Gastrocnemius medialis (tissue), 4 donors: ENCODE results near the gene SEC23IP. TPM values are rescaled to one million over a fixed set of nuclear protein-coding genes. Genes with fewer than 3 reads are reported as not detected.
A peak's percentile ranks its signal among the peaks of the same experiment; 100 is the strongest.

Experiments used
- ATAC-seq, 2 donors: fragments of 150-250 bp; one replicate each; pipeline ENCODE4 v1.9.1; 2016
- DNase-seq, 2 donors: peaks; one replicate each; pipeline ENCODE4 v3.0.0-alpha.2; 2019
- H3K27ac ChIP-seq, 4 donors: fragments of 200-600 bp; sonication (generic); 1 replicate in 1 of 4; 2 replicates in 3 of 4; pipeline ENCODE4 v1.5.1; 2016 to 2018; ENCODE audit warnings: mild to moderate bottlenecking in 2 of 4, moderate library complexity in 1 of 4
- H3K27me3 ChIP-seq, 3 donors: fragments of 200-600 bp; sonication (generic) in 2 of 3; 1 replicate in 1 of 3; 2 replicates in 2 of 3; pipeline versions ENCODE4 v1.5.1 to v1.6.0; 2016 to 2019; ENCODE audit warnings: mild to moderate bottlenecking in 1 of 3, moderate library complexity in 1 of 3
- H3K36me3 ChIP-seq, 2 donors: fragments of 200-600 bp; sonication (generic) in 1 of 2; one replicate each; pipeline ENCODE4 v1.5.1; 2017 to 2018
- H3K4me1 ChIP-seq, 2 donors: fragments of 200-600 bp; sonication (generic) in 1 of 2; one replicate each; pipeline ENCODE4 v1.5.1; 2016 to 2017; ENCODE audit warnings: mild to moderate bottlenecking in 2 of 2
- H3K4me3 ChIP-seq, 4 donors: fragments of 200-600 bp; sonication (generic) in 3 of 4; 1 replicate in 1 of 4; 2 replicates in 3 of 4; pipeline ENCODE4 v1.5.1; 2016 to 2019; ENCODE audit warnings: mild to moderate bottlenecking in 2 of 4
- H3K9me3 ChIP-seq, 3 donors: fragments of 200-600 bp; sonication (generic) in 2 of 3; 1 replicate in 1 of 3; 2 replicates in 2 of 3; pipeline ENCODE4 v1.5.1; 2016 to 2019
- POLR2A ChIP-seq, 2 donors: fragments of 450-650 bp; IDR thresholded peaks; one replicate each; pipeline ENCODE4 v1.6.1; 2017; ENCODE audit warnings: antibody characterized with exemption in 2 of 2, mild to moderate bottlenecking in 2 of 2, moderate library complexity in 2 of 2
- in situ Hi-C, 4 donors: fragments of 200-750 bp; cut with MboI; loops; one replicate each; pipeline versions ENCODE4 v1.15.0 to v1.8.0; 2017; ENCODE audit warnings: low sequenced_read_pairs in 4 of 4
- intact Hi-C: fragments of 100-400 bp; cut with DNase I; formaldehyde crosslinking; loops from one replicate; pipeline ENCODE4 v1.15.1; 2023; ENCODE audit warnings: low total_unique reads
- total RNA-seq, 4 donors: library from RNA; depleted of rRNA; stranded (reverse); fragments of >200 nt; gene quantifications; one replicate each; pipeline versions ENCODE4 v1.1.0 to v1.2.3, GENCODE V29; 2016
- TF ChIP-seq, protein P1 (sequence below), 5 experiments: fragments of 450-650 bp in 3 of 5; fragments of 200-600 bp in 2 of 5; sonication (generic) in 2 of 5; IDR thresholded peaks in 4 of 5; conservative IDR thresholded peaks in 1 of 5; 1 replicate in 4 of 5; 2 replicates in 1 of 5; pipeline ENCODE4 v1.5.1; 2016 to 2019; ENCODE audit warnings: antibody characterized with exemption in 5 of 5, mild to moderate bottlenecking in 3 of 5, moderate library complexity in 3 of 5

SEC23IP gene
- total RNA-seq, 4 donors from 2014 or later, result 12.6 to 28.6 (median 21.6) TPM

GRCh38 chr10:119852277-119852676 is 40.3 kb upstream of the SEC23IP start:
- ATAC-seq (no peak), DNase-seq (no peak)
- Histone ChIP-seq H3K4me3 (no peak overlapping the region), H3K27me3 (no peaks in the 10 kb centered on the region), H3K27ac (no peak overlapping the region), H3K4me1 (peaks cover 6 to 14% of the 10 kb centered on the region in 2 donors), H3K36me3 (peaks cover 0 to 93% of the 10 kb centered on the region in 2 donors), H3K9me3 (no peaks in the 10 kb centered on the region)
- intact Hi-C loops, result loop anchor here (2.0 kb wide), 1 partner anchor 15 kb away; no protein-coding TSS in a partner anchor
- in situ Hi-C loops, result loop anchor here (10.0 to 25.0 kb wide), 5 partner anchors 97 to 690 kb away; partner anchors contain the start of gene SFXN4 (in 1 of the 4)
- TF ChIP-seq POLR2A (IDR thresholded peaks at IDR 0.05), result no peak
- TF ChIP-seq, protein P1, sequence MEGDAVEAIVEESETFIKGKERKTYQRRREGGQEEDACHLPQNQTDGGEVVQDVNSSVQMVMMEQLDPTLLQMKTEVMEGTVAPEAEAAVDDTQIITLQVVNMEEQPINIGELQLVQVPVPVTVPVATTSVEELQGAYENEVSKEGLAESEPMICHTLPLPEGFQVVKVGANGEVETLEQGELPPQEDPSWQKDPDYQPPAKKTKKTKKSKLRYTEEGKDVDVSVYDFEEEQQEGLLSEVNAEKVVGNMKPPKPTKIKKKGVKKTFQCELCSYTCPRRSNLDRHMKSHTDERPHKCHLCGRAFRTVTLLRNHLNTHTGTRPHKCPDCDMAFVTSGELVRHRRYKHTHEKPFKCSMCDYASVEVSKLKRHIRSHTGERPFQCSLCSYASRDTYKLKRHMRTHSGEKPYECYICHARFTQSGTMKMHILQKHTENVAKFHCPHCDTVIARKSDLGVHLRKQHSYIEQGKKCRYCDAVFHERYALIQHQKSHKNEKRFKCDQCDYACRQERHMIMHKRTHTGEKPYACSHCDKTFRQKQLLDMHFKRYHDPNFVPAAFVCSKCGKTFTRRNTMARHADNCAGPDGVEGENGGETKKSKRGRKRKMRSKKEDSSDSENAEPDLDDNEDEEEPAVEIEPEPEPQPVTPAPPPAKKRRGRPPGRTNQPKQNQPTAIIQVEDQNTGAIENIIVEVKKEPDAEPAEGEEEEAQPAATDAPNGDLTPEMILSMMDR (IDR thresholded peaks at IDR 0.05 in 4 of 5, conservative IDR thresholded peaks at IDR 0.05 in 1 of 5), result no peak

GRCh38 chr10:119852822-119853221 is 39.7 kb upstream of the SEC23IP start:
- Histone ChIP-seq H3K27ac (no peak overlapping the region), H3K27me3 (no peaks in the 10 kb centered on the region), H3K36me3 (peaks cover 0 to 88% of the 10 kb centered on the region in 2 donors), H3K4me3 (no peak overlapping the region), H3K9me3 (no peaks in the 10 kb centered on the region), H3K4me1 (peaks cover 6 to 14% of the 10 kb centered on the region in 2 donors)
- ATAC-seq (no peak), DNase-seq (no peak)
- no peak for TF ChIP-seq POLR2A (IDR thresholded peaks at IDR 0.05)
- TF ChIP-seq, protein P1 (IDR thresholded peaks at IDR 0.05 in 4 of 5, conservative IDR thresholded peaks at IDR 0.05 in 1 of 5), result no peak
- in situ Hi-C loops, result loop anchor here (10.0 to 25.0 kb wide), 5 partner anchors 98 to 691 kb away; partner anchors contain the start of gene SFXN4 (in 1 of the 4)
- intact Hi-C loops, result loop anchor here (2.0 kb wide), 1 partner anchor 14 kb away; no protein-coding TSS in a partner anchor

DNA sequence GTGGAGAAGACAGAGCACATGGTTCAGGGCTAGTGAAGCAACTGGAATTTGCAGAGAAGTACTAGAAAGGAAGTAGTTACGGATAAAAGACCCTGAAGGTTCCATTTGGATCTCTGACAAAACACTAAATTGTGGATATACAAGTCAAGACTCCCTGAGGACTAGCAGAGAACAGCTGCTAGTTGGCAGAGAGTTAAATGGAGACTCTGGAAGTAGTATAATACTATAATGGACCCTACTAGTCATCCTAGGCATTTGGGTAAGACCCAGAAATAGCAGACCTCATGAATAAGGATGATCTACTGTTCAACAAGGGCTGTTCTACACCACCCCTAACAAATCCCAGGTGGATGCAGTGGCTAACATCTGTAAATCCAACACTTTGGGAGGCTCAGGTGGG is 39.0 kb upstream of the SEC23IP start:
- intact Hi-C loops, result loop anchor here (2.0 kb wide), 1 partner anchor 13 kb away; no protein-coding TSS in a partner anchor
- no peak for ATAC-seq

GRCh38 chr10:119858063-119858462 is 34.5 kb upstream of the SEC23IP start:
- H3K27me3 ChIP-seq, result no peaks in the 10 kb centered on the region
- intact Hi-C loops, result loop anchor here (2.0 kb wide), 1 partner anchor 249 kb away; no protein-coding TSS in a partner anchor
- TF ChIP-seq, protein P1 (IDR thresholded peaks at IDR 0.05 in 4 of 5, conservative IDR thresholded peaks at IDR 0.05 in 1 of 5), result no peak
- no peak for TF ChIP-seq POLR2A (IDR thresholded peaks at IDR 0.05)
- ATAC-seq, result no peak
- H3K4me1 ChIP-seq, result peaks cover 7 to 18% of the 10 kb centered on the region in 2 donors
- no peak overlapping the region for H3K4me3 ChIP-seq
- in situ Hi-C loops, result loop anchor here (5.0 to 25.0 kb wide), 8 partner anchors 103 to 696 kb away; partner anchors contain the start of gene SFXN4 (in 1 of the 4)
- H3K9me3 ChIP-seq, result no peaks in the 10 kb centered on the region
- no peak for DNase-seq
- H3K36me3 ChIP-seq, result peaks cover 0 to 46% of the 10 kb centered on the region in 2 donors
- no peak overlapping the region for H3K27ac ChIP-seq

More for the DNA sequence above, 39.0 kb upstream of the SEC23IP start:
- no peak for TF ChIP-seq POLR2A (IDR thresholded peaks at IDR 0.05)
- Histone ChIP-seq H3K9me3 (no peaks in the 10 kb centered on the region), H3K27me3 (no peaks in the 10 kb centered on the region), H3K36me3 (peaks cover 0 to 87% of the 10 kb centered on the region in 2 donors), H3K4me1 (peaks cover 6 to 14% of the 10 kb centered on the region in 2 donors), H3K4me3 (no peak overlapping the region), H3K27ac (no peak overlapping the region)
- no peak for DNase-seq
- in situ Hi-C loops, result loop anchor here (10.0 to 25.0 kb wide), 5 partner anchors 99 to 691 kb away; partner anchors contain the start of gene SFXN4 (in 1 of the 4)

DNA sequence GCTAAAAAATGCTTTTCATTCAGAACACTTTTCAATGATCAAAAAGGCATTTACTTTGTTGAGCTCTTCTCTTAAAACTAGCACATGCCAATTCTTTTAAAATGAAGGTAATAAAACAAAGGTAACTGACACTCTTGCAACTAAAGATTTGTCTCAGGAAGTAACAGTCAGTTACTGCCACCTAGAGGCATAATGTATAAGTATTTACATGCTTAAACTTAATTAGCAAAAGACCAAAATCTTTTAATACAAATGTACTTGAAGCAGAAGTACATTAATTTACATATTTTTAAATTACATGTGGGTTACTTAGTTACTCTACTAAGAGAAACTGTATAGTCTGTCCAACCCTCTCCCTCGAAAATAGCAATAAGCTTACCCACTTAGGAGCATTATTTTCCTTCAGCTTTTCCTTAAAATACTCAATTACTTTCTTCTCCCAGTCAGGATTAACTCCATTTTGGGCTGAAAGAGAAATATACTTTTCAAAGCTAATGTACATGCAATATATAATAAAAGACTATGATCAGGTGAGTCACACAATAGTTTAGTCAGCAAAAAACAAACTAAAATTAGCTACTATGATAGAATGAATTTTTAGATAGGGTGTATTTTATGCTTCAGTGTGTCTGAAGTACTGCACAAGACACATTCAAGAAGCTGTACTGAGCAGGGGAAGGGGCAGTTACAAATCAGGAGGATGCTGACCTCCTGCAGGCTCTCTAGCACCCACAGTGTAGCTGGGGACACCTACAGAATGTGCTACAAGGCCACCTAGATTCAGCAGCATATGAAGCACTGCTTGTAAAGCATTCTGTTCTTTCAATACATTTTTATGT is 32.9 kb upstream of the SEC23IP start:
- in situ Hi-C loops, result loop anchor here (5.0 to 25.0 kb wide), 8 partner anchors 105 to 697 kb away; partner anchors contain the start of gene SFXN4 (in 1 of the 4)

More for the DNA sequence above, 32.9 kb upstream of the SEC23IP start:
- H3K9me3 ChIP-seq, result no peaks in the 10 kb centered on the region
- H3K4me3 ChIP-seq, result no peak overlapping the region
- ATAC-seq, result no peak
- no peaks in the 10 kb centered on the region for H3K27me3 ChIP-seq
- peaks cover 7 to 10% of the 10 kb centered on the region in 2 donors for H3K4me1 ChIP-seq
- H3K27ac ChIP-seq, result no peak overlapping the region
- intact Hi-C loops, result loop anchor here (1.0 to 2.0 kb wide), 3 partner anchors 109 to 251 kb away; no protein-coding TSS in a partner anchor
- TF ChIP-seq, protein P1 (IDR thresholded peaks at IDR 0.05 in 4 of 5, conservative IDR thresholded peaks at IDR 0.05 in 1 of 5), result peak; percentile 41 to 71 (median 59)
- no peak for TF ChIP-seq POLR2A (IDR thresholded peaks at IDR 0.05)
- H3K36me3 ChIP-seq, result peaks cover 0 to 30% of the 10 kb centered on the region in 2 donors
- no peak for DNase-seq
